Gastroesophageal sphincter (tissue), 4 donors: ENCODE results near the gene ACAD11. TPM values are rescaled to one million over a fixed set of nuclear protein-coding genes. Genes with fewer than 3 reads are reported as not detected.

Source experiments
- ATAC-seq: fragments of 150-250 bp; one replicate; pipeline ENCODE4 v1.9.1; 2016; ENCODE audit warnings: mild to moderate bottlenecking, moderate library complexity
- H3K27ac ChIP-seq, 4 donors: fragments of 200-600 bp; sonication (generic) in 3 of 4; 1 replicate in 3 of 4; 2 replicates in 1 of 4; pipeline ENCODE4 v1.5.1; 2016 to 2019
- H3K27me3 ChIP-seq: fragments of 200-600 bp; sonication (generic); one replicate; pipeline ENCODE4 v1.5.1; 2019
- H3K36me3 ChIP-seq, 2 donors: fragments of 200-600 bp; sonication (generic); one replicate each; pipeline ENCODE4 v1.5.1; 2019; ENCODE audit warnings: control low read depth in 1 of 2
- H3K4me1 ChIP-seq, 3 donors: fragments of 200-600 bp; sonication (generic); 1 replicate in 2 of 3; 2 replicates in 1 of 3; pipeline ENCODE4 v1.5.1; 2016 to 2019; ENCODE audit warnings: control low read depth in 2 of 3
- H3K4me3 ChIP-seq, 2 donors: fragments of 200-600 bp; sonication (generic); one replicate each; pipeline ENCODE4 v1.5.1; 2019; ENCODE audit warnings: mild to moderate bottlenecking in 1 of 2, moderate library complexity in 1 of 2
- H3K9me3 ChIP-seq, 3 donors: fragments of 200-600 bp; sonication (generic); one replicate each; pipeline ENCODE4 v1.5.1; 2017 to 2019; ENCODE audit warnings: control low read depth in 2 of 3
- CTCF ChIP-seq, 4 experiments: fragments of 200-600 bp in 2 of 4; fragments of 450-650 bp in 2 of 4; sonication (generic) in 1 of 4; IDR thresholded peaks; one replicate each; pipeline ENCODE4 v1.5.1; 2017 to 2019; ENCODE audit warnings: antibody characterized with exemption in 4 of 4, mild to moderate bottlenecking in 2 of 4, moderate library complexity in 2 of 4
- EP300 ChIP-seq: sonication (generic); formaldehyde crosslinking; IDR thresholded peaks from one replicate; pipeline ENCODE4 v1.6.1; 2017; ENCODE audit warnings: antibody characterized with exemption, mild to moderate bottlenecking
- POLR2A ChIP-seq, 2 donors: fragments of 450-650 bp; IDR thresholded peaks; one replicate each; pipeline ENCODE4 v1.6.1; 2017; ENCODE audit warnings: antibody characterized with exemption in 2 of 2, mild to moderate bottlenecking in 2 of 2, moderate library complexity in 1 of 2
- POLR2AphosphoS5 ChIP-seq: sonication (generic); formaldehyde crosslinking; IDR thresholded peaks from one replicate; pipeline ENCODE4 v1.6.1; 2017; ENCODE audit warnings: antibody characterized with exemption
- WGBS, 2 donors: methylation state at CpG; one replicate each; pipeline ENCODE4 v1.1.5; 2018; ENCODE audit warnings: low coverage in 1 of 2; 5-methylcytosine and 5-hydroxymethylcytosine counted together
- total RNA-seq, 4 donors: library from RNA; depleted of rRNA; stranded (reverse); fragments of >200 nt; gene quantifications; one replicate each; pipeline ENCODE4 v1.1.0, GENCODE V29; 2016

The ACAD11 gene
- total RNA-seq, 4 donors from 2014 or later, result 9.7 to 44.2 (median 21.1) TPM

DNA sequence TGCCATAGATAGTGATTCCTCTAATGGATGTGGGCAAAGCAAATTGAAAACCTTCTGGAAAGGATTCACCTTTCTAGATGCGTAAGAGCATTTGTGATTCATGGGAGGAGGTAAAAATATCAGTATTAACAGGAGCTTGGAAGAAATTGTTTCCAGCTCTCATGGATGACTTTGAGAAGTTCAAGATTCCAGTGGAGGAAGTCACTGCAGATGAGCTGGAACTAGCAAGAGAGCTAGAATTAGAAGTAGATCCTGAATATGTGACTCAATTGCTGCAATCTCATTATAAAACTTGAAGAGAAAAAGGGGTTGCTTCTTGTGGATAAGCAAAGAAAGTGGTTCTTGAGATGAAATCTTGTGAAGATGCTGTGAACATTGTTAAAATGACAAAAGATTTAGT, 150.5 kb downstream of the ACAD11 start:
- Histone ChIP-seq H3K4me1 (no peaks in the 10 kb centered on the region), H3K4me3 (no peak overlapping the region), H3K9me3 (no peaks in the 10 kb centered on the region), H3K27ac (no peak overlapping the region), H3K27me3 (no peaks in the 10 kb centered on the region), H3K36me3 (peaks cover 5 to 97% of the 10 kb centered on the region in 2 donors)
- TF ChIP-seq EP300 (no peak), POLR2AphosphoS5 (no peak), POLR2A (IDR thresholded peaks at IDR 0.05) (no peak), CTCF (IDR thresholded peaks at IDR 0.05) (no peak)
- 91% methylated on average over 1 of the region's 1 CpG; no CpG with 5 or more reads in 1 of the 2 donors for WGBS, 2 donors
- no peak for ATAC-seq

Other genes starting within 250 kb of the ACAD11 start
- gene DNAJC13, start 242.3 kb downstream of the ACAD11 start, total RNA-seq, result 10 to 100 TPM; 43.6 to 73.7 (median 61.1) TPM
- 1 to 10 TPM in 1 of 4 donors, under 1 TPM in 1, not detected in 2; 0.81 to 3.2 TPM for gene ACKR4, start 62.5 kb downstream of the ACAD11 start, total RNA-seq
- 10 to 100 TPM; 24.5 to 48.2 (median 35.6) TPM for gene UBA5, start 520 bp upstream of the ACAD11 start, total RNA-seq
- gene NPHP3, start 62.6 kb upstream of the ACAD11 start, total RNA-seq, result 10 to 100 TPM; 20.5 to 49.8 (median 37.6) TPM